ENCODE results near the gene ABCC4.

The ABCC4 gene

GRCh38 chr13:95050800-95051615 is 250.2 kb downstream of the ABCC4 start:
- H3K9me3 ChIP-seq (ENCODE audit: control insufficient read depth, low read depth, low read length), result no peaks in the 10 kb centered on the region
- H3K4me1 ChIP-seq (ENCODE audit: control insufficient read depth, low read depth, low read length), result peaks cover 1% of the 10 kb centered on the region
- H3K36me3 ChIP-seq (ENCODE audit: control insufficient read depth, low read depth, low read length), result no peaks in the 10 kb centered on the region
- H3K9ac ChIP-seq (ENCODE audit: low read length), result no peak overlapping the region
- H3K27ac ChIP-seq (ENCODE audit: low read length), result no peak overlapping the region
- H3K4me3 ChIP-seq (ENCODE audit: low read length), result no peak overlapping the region
- no peaks in the 10 kb centered on the region for H3K27me3 ChIP-seq (ENCODE audit: control insufficient read depth, insufficient read depth, low read length)

- Histone ChIP-seq H3K4me3 (ENCODE audit: low read length) (no peak overlapping the region), H3K27ac (ENCODE audit: low read length) (no peak overlapping the region), H3K9me3 (ENCODE audit: control insufficient read depth, low read depth, low read length) (no peaks in the 10 kb centered on the region), H3K27me3 (ENCODE audit: control insufficient read depth, insufficient read depth, low read length) (no peaks in the 10 kb centered on the region), H3K36me3 (ENCODE audit: control insufficient read depth, low read depth, low read length) (no peaks in the 10 kb centered on the region), H3K4me1 (ENCODE audit: control insufficient read depth, low read depth, low read length) (no peaks in the 10 kb centered on the region), H3K9ac (ENCODE audit: low read length) (no peak overlapping the region)
These were observed 251.5 kb downstream of the ABCC4 start for GRCh38 chr13:95049772-95050171.

- Histone ChIP-seq H3K4me3 (ENCODE audit: low read length) (no peak overlapping the region), H3K36me3 (ENCODE audit: control insufficient read depth, low read depth, low read length) (no peaks in the 10 kb centered on the region), H3K4me1 (ENCODE audit: control insufficient read depth, low read depth, low read length) (no peaks in the 10 kb centered on the region), H3K27ac (ENCODE audit: low read length) (no peak overlapping the region), H3K9ac (ENCODE audit: low read length) (no peak overlapping the region), H3K27me3 (ENCODE audit: control insufficient read depth, insufficient read depth, low read length) (no peaks in the 10 kb centered on the region), H3K9me3 (ENCODE audit: control insufficient read depth, low read depth, low read length) (no peaks in the 10 kb centered on the region)
These were observed 256.6 kb downstream of the ABCC4 start for GRCh38 chr13:95044452-95045205.

- no peaks in the 10 kb centered on the region for H3K36me3 ChIP-seq (ENCODE audit: control insufficient read depth, low read depth, low read length)
- no peaks in the 10 kb centered on the region for H3K9me3 ChIP-seq (ENCODE audit: control insufficient read depth, low read depth, low read length)
These were observed 261.8 kb downstream of the ABCC4 start for GRCh38 chr13:95039415-95039814.

GRCh38 chr13:95038949-95039348 is 262.3 kb downstream of the ABCC4 start:
- H3K27me3 ChIP-seq (ENCODE audit: control insufficient read depth, insufficient read depth, low read length), result no peaks in the 10 kb centered on the region
- no peaks in the 10 kb centered on the region for H3K36me3 ChIP-seq (ENCODE audit: control insufficient read depth, low read depth, low read length)
- H3K4me3 ChIP-seq (ENCODE audit: low read length), result no peak overlapping the region
- H3K4me1 ChIP-seq (ENCODE audit: control insufficient read depth, low read depth, low read length), result no peaks in the 10 kb centered on the region
- no peak overlapping the region for H3K27ac ChIP-seq (ENCODE audit: low read length)
- H3K9ac ChIP-seq (ENCODE audit: low read length), result no peak overlapping the region
- H3K9me3 ChIP-seq (ENCODE audit: control insufficient read depth, low read depth, low read length), result no peaks in the 10 kb centered on the region

More at GRCh38 chr13:95039415-95039814, 261.8 kb downstream of the ABCC4 start:
- H3K27ac ChIP-seq (ENCODE audit: low read length), result no peak overlapping the region
- H3K9ac ChIP-seq (ENCODE audit: low read length), result no peak overlapping the region
- no peak overlapping the region for H3K4me3 ChIP-seq (ENCODE audit: low read length)
- no peaks in the 10 kb centered on the region for H3K4me1 ChIP-seq (ENCODE audit: control insufficient read depth, low read depth, low read length)
- no peaks in the 10 kb centered on the region for H3K27me3 ChIP-seq (ENCODE audit: control insufficient read depth, insufficient read depth, low read length)

DNA sequence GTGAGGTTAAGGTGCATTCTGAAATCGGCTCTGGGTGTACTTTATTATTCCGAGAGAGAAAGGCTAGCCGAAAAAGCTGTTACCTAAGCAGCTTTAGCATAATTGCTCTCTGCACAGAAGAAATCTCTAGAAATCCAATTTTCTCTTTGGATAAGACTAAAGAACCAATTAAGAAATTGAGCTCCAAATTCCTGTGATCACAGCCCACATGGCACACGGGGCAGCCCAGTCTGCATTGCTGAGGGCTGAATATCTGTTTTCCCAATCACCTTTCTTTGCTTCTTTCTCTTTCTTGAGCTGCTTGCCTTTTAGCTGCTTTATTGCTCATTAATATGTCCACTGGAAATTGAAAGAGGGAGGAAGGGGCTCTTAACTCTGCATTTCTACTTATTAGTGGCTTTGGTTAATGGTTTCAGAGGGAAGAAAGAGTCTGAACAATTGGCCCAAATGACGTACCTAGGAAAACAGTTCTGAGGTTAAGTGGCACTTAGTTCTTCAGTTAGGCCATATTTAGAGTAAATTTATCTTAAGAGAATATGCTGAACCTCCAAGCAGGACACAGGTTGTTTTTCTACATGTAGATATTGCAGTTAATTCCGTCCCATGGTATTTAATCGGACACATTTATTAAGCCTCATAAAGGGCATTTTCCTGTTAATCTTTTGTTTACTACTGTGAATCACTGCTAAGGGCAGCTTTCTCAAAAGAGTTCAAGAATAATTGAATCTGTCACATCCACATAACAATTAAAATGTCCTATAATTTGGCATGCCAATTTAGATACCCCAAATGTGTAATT is 265.7 kb downstream of the ABCC4 start:
- Histone ChIP-seq H3K27ac (ENCODE audit: low read length) (no peak overlapping the region), H3K4me3 (ENCODE audit: low read length) (no peak overlapping the region), H3K9ac (ENCODE audit: low read length) (no peak overlapping the region)

GRCh38 chr13:95033890-95034289 is 267.4 kb downstream of the ABCC4 start:
- Histone ChIP-seq H3K9ac (ENCODE audit: low read length) (no peak overlapping the region), H3K4me3 (ENCODE audit: low read length) (no peak overlapping the region), H3K27ac (ENCODE audit: low read length) (no peak overlapping the region), H3K4me1 (ENCODE audit: control insufficient read depth, low read depth, low read length) (no peaks in the 10 kb centered on the region), H3K36me3 (ENCODE audit: control insufficient read depth, low read depth, low read length) (no peaks in the 10 kb centered on the region), H3K27me3 (ENCODE audit: control insufficient read depth, insufficient read depth, low read length) (no peaks in the 10 kb centered on the region), H3K9me3 (ENCODE audit: control insufficient read depth, low read depth, low read length) (no peaks in the 10 kb centered on the region)

More for the DNA sequence above, 265.7 kb downstream of the ABCC4 start:
- Histone ChIP-seq H3K36me3 (ENCODE audit: control insufficient read depth, low read depth, low read length) (no peaks in the 10 kb centered on the region), H3K27me3 (ENCODE audit: control insufficient read depth, insufficient read depth, low read length) (no peaks in the 10 kb centered on the region), H3K9me3 (ENCODE audit: control insufficient read depth, low read depth, low read length) (no peaks in the 10 kb centered on the region), H3K4me1 (ENCODE audit: control insufficient read depth, low read depth, low read length) (no peaks in the 10 kb centered on the region)

DNA sequence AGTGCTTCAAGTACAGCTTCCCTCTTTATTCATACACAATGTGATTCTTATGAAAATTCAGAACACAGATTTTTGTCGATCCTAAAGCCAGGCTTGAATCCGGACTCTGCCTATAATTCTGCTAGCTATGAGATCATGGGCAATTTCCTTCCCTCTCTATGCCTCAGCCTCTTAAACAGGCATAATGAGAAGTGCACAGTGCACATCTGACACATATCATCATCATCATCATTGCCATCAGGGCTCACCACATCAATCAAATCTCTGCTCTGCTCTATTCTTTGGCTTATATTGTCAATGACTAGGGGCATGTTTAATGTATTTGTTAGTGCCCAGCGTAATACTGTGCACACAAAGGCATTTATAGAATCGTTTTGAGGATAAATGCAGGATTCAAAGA is 269.1 kb downstream of the ABCC4 start:
- Histone ChIP-seq H3K9ac (ENCODE audit: low read length) (no peak overlapping the region), H3K27me3 (ENCODE audit: control insufficient read depth, insufficient read depth, low read length) (no peaks in the 10 kb centered on the region), H3K9me3 (ENCODE audit: control insufficient read depth, low read depth, low read length) (no peaks in the 10 kb centered on the region), H3K27ac (ENCODE audit: low read length) (no peak overlapping the region), H3K36me3 (ENCODE audit: control insufficient read depth, low read depth, low read length) (no peaks in the 10 kb centered on the region), H3K4me3 (ENCODE audit: low read length) (no peak overlapping the region), H3K4me1 (ENCODE audit: control insufficient read depth, low read depth, low read length) (no peaks in the 10 kb centered on the region)

- H3K27me3 ChIP-seq (ENCODE audit: control insufficient read depth, insufficient read depth, low read length), result no peaks in the 10 kb centered on the region
- no peak overlapping the region for H3K9ac ChIP-seq (ENCODE audit: low read length)
- H3K9me3 ChIP-seq (ENCODE audit: control insufficient read depth, low read depth, low read length), result no peaks in the 10 kb centered on the region
- no peak overlapping the region for H3K27ac ChIP-seq (ENCODE audit: low read length)
- H3K4me3 ChIP-seq (ENCODE audit: low read length), result no peak overlapping the region
- H3K36me3 ChIP-seq (ENCODE audit: control insufficient read depth, low read depth, low read length), result no peaks in the 10 kb centered on the region
- no peaks in the 10 kb centered on the region for H3K4me1 ChIP-seq (ENCODE audit: control insufficient read depth, low read depth, low read length)
These were observed 270.4 kb downstream of the ABCC4 start for GRCh38 chr13:95030821-95031343.

- Histone ChIP-seq H3K27ac (ENCODE audit: low read length) (no peak overlapping the region), H3K9me3 (ENCODE audit: control insufficient read depth, low read depth, low read length) (no peaks in the 10 kb centered on the region), H3K36me3 (ENCODE audit: control insufficient read depth, low read depth, low read length) (no peaks in the 10 kb centered on the region), H3K27me3 (ENCODE audit: control insufficient read depth, insufficient read depth, low read length) (no peaks in the 10 kb centered on the region), H3K4me1 (ENCODE audit: control insufficient read depth, low read depth, low read length) (no peaks in the 10 kb centered on the region), H3K4me3 (ENCODE audit: low read length) (no peak overlapping the region), H3K9ac (ENCODE audit: low read length) (no peak overlapping the region)
These were observed 273.6 kb downstream of the ABCC4 start for GRCh38 chr13:95027638-95028037.

- no peaks in the 10 kb centered on the region for H3K27me3 ChIP-seq (ENCODE audit: control insufficient read depth, insufficient read depth, low read length)
- H3K27ac ChIP-seq (ENCODE audit: low read length), result no peak overlapping the region
- no peaks in the 10 kb centered on the region for H3K36me3 ChIP-seq (ENCODE audit: control insufficient read depth, low read depth, low read length)
- H3K4me1 ChIP-seq (ENCODE audit: control insufficient read depth, low read depth, low read length), result no peaks in the 10 kb centered on the region
- no peak overlapping the region for H3K9ac ChIP-seq (ENCODE audit: low read length)
- H3K9me3 ChIP-seq (ENCODE audit: control insufficient read depth, low read depth, low read length), result no peaks in the 10 kb centered on the region
- no peak overlapping the region for H3K4me3 ChIP-seq (ENCODE audit: low read length)
These were observed 276.1 kb downstream of the ABCC4 start for GRCh38 chr13:95025116-95025515.

All from iPS-18a (cell line).